ENCODE measurements around the gene CUTC.

CUTC gene

GRCh38 chr10:99784727-99785441 is 52.9 kb downstream of the CUTC start:
- no peak overlapping the region for H3K27ac ChIP-seq
- no peak for TF ChIP-seq ZFX (IDR thresholded peaks at IDR 0.05)
- TF ChIP-seq, protein P1, sequence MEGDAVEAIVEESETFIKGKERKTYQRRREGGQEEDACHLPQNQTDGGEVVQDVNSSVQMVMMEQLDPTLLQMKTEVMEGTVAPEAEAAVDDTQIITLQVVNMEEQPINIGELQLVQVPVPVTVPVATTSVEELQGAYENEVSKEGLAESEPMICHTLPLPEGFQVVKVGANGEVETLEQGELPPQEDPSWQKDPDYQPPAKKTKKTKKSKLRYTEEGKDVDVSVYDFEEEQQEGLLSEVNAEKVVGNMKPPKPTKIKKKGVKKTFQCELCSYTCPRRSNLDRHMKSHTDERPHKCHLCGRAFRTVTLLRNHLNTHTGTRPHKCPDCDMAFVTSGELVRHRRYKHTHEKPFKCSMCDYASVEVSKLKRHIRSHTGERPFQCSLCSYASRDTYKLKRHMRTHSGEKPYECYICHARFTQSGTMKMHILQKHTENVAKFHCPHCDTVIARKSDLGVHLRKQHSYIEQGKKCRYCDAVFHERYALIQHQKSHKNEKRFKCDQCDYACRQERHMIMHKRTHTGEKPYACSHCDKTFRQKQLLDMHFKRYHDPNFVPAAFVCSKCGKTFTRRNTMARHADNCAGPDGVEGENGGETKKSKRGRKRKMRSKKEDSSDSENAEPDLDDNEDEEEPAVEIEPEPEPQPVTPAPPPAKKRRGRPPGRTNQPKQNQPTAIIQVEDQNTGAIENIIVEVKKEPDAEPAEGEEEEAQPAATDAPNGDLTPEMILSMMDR (conservative IDR thresholded peaks at IDR 0.05): no peak

DNA sequence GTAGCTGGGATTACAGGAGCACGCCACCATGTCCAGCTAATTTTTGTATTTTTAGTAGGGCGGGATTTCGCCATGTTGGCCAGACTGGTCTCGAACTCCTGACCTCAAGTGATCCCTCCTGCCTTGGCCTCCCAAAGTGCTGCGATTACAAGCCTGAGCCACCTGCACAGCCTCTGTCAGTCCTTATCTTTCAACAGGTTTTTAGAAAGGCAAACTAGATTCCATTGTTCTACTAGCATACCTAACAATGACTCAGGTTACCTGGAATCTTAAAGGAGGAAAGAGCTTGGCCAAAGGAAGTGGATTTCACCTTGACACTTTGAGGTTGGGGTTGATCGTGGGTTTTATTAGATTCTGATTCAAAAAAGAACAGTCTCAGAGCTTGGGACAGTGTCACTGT is 53.6 kb downstream of the CUTC start:
- TF ChIP-seq ZFX (IDR thresholded peaks at IDR 0.05): no peak
- TF ChIP-seq, protein P1 (conservative IDR thresholded peaks at IDR 0.05): no peak
- H3K27ac ChIP-seq: no peak overlapping the region

GRCh38 chr10:99787311-99787710 is 55.3 kb downstream of the CUTC start:
- TF ChIP-seq, protein P1 (conservative IDR thresholded peaks at IDR 0.05): no peak
- TF ChIP-seq ZFX (IDR thresholded peaks at IDR 0.05): no peak
- H3K27ac ChIP-seq: no peak overlapping the region

- TF ChIP-seq, protein P1 (conservative IDR thresholded peaks at IDR 0.05): no peak
- no peak for TF ChIP-seq ZFX (IDR thresholded peaks at IDR 0.05)
- H3K27ac ChIP-seq: no peak overlapping the region
These were observed 55.9 kb downstream of the CUTC start for GRCh38 chr10:99787782-99788445.

GRCh38 chr10:99788598-99789256 is 56.7 kb downstream of the CUTC start:
- H3K27ac ChIP-seq: no peak overlapping the region

GRCh38 chr10:99791831-99792230 is 59.8 kb downstream of the CUTC start:
- H3K27ac ChIP-seq: no peak overlapping the region
- TF ChIP-seq, protein P1 (conservative IDR thresholded peaks at IDR 0.05): no peak
- TF ChIP-seq ZFX (IDR thresholded peaks at IDR 0.05): no peak

More at GRCh38 chr10:99788598-99789256, 56.7 kb downstream of the CUTC start:
- TF ChIP-seq ZFX (IDR thresholded peaks at IDR 0.05): no peak
- TF ChIP-seq, protein P1 (conservative IDR thresholded peaks at IDR 0.05): no peak

DNA sequence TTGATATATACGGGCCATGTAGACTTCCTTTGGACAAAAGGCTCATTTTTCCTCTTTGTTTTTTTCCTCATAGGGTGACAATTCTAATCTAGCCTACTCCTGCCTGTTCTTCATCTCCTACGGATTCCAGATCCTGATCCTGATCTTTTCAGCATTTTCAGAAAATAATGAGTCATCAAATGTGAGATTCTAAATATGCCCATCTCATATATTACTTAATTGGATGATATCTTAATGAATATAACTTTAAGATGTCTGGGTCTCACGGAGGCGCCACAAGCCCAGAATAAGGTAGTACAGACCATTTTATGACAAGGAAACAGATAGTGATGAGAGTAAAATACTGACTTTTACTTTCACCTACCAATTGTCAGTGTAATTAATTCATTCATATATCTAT is 61.8 kb downstream of the CUTC start:
- TF ChIP-seq, protein P1 (conservative IDR thresholded peaks at IDR 0.05): no peak
- TF ChIP-seq ZFX (IDR thresholded peaks at IDR 0.05): no peak
- H3K27ac ChIP-seq: no peak overlapping the region
